Left lung (tissue), 10 donors: Measurements from ENCODE around the gene RSRP1. TPM values are rescaled to one million over a fixed set of nuclear protein-coding genes. Genes with fewer than 3 reads are reported as not detected.
"Not testable (repeated sequence)": the region's sequence is repeated elsewhere in the genome, so short reads cannot be mapped to it uniquely, and the experiment has no call there.

Source experiments
- ATAC-seq: fragments of 200-7000 bp; cut with Tn5 transposase; one replicate; pipeline ENCODE4 v1.9.1; 2020; ENCODE audit warnings: moderate library complexity
- DNase-seq, 4 donors: peaks; one replicate each; pipeline ENCODE4 v3.0.0-alpha.2; 2013 to 2020
- H3K27ac ChIP-seq, 2 donors: fragments of 200-600 bp; sonication (generic) in 1 of 2; one replicate each; pipeline versions ENCODE4 v1.5.0 to v1.8.0; 2020 to 2021
- H3K27me3 ChIP-seq, 2 donors: fragments of 200-600 bp; sonication (generic) in 1 of 2; one replicate each; pipeline versions ENCODE4 v1.5.0 to v1.8.0; 2020 to 2021
- H3K36me3 ChIP-seq, 2 donors: fragments of 200-600 bp; sonication (generic) in 1 of 2; one replicate each; pipeline versions ENCODE4 v1.5.0 to v1.8.0; 2020 to 2021
- H3K4me1 ChIP-seq, 2 donors: fragments of 200-600 bp; one replicate each; pipeline ENCODE4 v1.8.0; 2021
- H3K4me3 ChIP-seq, 2 donors: fragments of 200-600 bp; sonication (generic) in 1 of 2; one replicate each; pipeline versions ENCODE4 v1.5.0 to v1.8.0; 2020 to 2021; ENCODE audit warnings: mild to moderate bottlenecking in 1 of 2
- H3K9me3 ChIP-seq, 2 donors: fragments of 200-600 bp; sonication (generic) in 1 of 2; one replicate each; pipeline versions ENCODE4 v1.5.0 to v1.8.0; 2020 to 2021
- intact Hi-C, 2 donors: fragments of 100-400 bp; cut with DNase I; formaldehyde crosslinking; loops; one replicate each; pipeline versions ENCODE4 v1.11.2 to v1.14.2; 2022
- polyA plus RNA-seq, 6 donors: library from polyadenylated mRNA; unstranded; fragments of 120-200 nt; gene quantifications; one replicate each; pipeline ENCODE4 v1.2.1, GENCODE V29; 2013; ENCODE audit not compliant: insufficient read length in 6 of 6
- total RNA-seq, 2 donors: library from RNA; stranded (reverse); fragmentation: NEBNext Ultra II Directional; extraction: Animal tissue kit (Norgen Biotek cat#: 25700); gene quantifications; one replicate each; pipeline ENCODE4 v1.2.1, GENCODE V29; 2021
- donor health status: DM: no; HTN: yes; CAD: no.
- donor health status: DM: no; HTN: no; CAD: no.

Gene RSRP1
- total and polyA plus RNA-seq, 8 donors, result 113 to 230 (median 203) TPM

DNA sequence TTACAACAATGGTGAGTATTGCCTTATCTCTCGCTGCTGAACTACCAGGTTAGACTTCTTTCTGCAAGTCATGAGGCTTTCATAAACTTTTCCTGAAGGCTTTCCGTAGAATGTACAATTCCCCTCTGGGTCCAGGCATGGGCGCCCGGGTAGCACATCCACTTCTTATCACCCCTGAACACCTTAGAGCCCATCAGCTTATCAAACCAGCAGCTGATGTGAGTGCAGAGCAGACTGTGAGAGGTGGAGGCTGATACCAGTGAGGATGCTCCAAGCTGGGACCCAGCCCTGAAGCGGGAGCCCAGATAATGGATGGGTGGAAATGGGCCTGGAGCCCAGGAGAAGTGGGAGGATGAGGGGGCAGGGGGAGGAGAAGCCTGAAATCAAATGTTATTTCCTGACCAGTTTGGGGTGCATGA, 32.4 kb upstream of the RSRP1 start:
- H3K27me3 ChIP-seq, H3K4me3 ChIP-seq, H3K9me3 ChIP-seq, DNase-seq, H3K27ac ChIP-seq, H3K4me1 ChIP-seq, intact Hi-C loops, H3K36me3 ChIP-seq, ATAC-seq: not testable (repeated sequence)

GRCh38 chr1:25278790-25279189, 31.5 kb upstream of the RSRP1 start:
- H3K36me3 ChIP-seq, ATAC-seq, intact Hi-C loops, H3K27me3 ChIP-seq, H3K9me3 ChIP-seq, H3K27ac ChIP-seq, H3K4me1 ChIP-seq, DNase-seq, H3K4me3 ChIP-seq: not testable (repeated sequence)

DNA sequence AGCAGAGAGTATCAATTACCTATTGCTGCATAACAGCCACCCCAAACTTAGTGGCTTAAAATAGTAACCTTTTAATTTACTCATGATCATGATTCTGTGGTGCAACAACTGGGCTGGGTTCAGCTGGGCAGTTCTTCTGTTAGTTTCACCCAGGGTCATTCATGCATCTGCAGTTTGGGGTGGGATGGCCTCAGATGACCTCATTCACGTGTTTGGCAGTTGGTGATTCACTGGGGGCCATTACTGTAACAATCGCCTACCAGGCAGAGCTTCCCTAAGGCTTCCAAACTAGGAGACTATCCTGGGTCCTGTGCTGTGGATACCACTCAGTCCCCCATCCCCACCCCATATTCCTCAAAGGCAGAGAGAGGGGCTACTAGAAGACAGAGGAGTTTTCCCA, 31.1 kb upstream of the RSRP1 start:
- H3K4me1 ChIP-seq, H3K27ac ChIP-seq, H3K4me3 ChIP-seq, DNase-seq, intact Hi-C loops, H3K36me3 ChIP-seq, H3K27me3 ChIP-seq, ATAC-seq, H3K9me3 ChIP-seq: not testable (repeated sequence)

- H3K9me3 ChIP-seq, H3K4me3 ChIP-seq, intact Hi-C loops, ATAC-seq, H3K27ac ChIP-seq, DNase-seq, H3K4me1 ChIP-seq, H3K36me3 ChIP-seq, H3K27me3 ChIP-seq: not testable (repeated sequence)
Observed at GRCh38 chr1:25277295-25277694, 30.0 kb upstream of the RSRP1 start.

DNA sequence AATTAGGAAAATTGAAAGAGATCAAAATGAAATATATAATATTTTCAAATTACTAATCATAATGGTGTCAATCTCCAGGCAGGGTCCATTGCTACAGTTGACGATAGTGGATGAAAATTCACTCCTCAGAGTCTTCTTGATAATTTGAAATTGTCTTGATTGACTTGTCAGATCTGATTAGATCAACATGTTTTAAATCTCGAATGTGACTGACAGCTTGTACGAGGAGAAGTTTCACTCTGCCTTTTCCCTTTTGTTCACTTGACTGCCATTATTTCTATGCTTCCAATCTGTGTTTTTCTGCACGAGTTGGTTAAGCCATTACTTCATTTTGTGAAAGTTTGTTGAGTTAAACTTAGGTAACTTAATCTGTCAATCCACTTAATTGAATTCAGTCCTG, 28.4 kb upstream of the RSRP1 start:
- H3K9me3 ChIP-seq, intact Hi-C loops, H3K36me3 ChIP-seq, H3K27me3 ChIP-seq, DNase-seq, H3K4me1 ChIP-seq, H3K4me3 ChIP-seq, ATAC-seq, H3K27ac ChIP-seq: not testable (repeated sequence)

DNA sequence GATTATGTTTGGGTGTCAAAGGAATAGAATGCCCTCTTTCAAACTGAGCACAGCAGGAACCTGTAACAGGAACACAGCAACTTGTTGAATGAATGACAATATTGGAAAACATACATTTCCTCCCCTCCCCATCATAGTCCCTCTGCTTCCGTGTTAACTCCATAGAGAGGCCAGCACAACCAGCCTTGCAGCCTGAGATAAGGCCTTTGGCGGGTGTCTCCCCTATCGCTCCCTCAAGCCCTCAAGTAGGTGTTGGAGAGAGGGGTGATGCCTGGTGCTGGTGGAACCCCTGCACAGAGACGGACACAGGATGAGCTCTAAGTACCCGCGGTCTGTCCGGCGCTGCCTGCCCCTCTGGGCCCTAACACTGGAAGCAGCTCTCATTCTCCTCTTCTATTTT, 25.0 kb upstream of the RSRP1 start, which contains the start of gene RHD:
TSS of gene RHD (plus strand) at position 272 of the 400 bp plus-strand sequence. CDS start at position 311, 39 bp downstream.
- H3K4me3 ChIP-seq, DNase-seq, intact Hi-C loops, H3K36me3 ChIP-seq, H3K4me1 ChIP-seq, ATAC-seq, H3K9me3 ChIP-seq, H3K27me3 ChIP-seq, H3K27ac ChIP-seq: not testable (repeated sequence)

DNA sequence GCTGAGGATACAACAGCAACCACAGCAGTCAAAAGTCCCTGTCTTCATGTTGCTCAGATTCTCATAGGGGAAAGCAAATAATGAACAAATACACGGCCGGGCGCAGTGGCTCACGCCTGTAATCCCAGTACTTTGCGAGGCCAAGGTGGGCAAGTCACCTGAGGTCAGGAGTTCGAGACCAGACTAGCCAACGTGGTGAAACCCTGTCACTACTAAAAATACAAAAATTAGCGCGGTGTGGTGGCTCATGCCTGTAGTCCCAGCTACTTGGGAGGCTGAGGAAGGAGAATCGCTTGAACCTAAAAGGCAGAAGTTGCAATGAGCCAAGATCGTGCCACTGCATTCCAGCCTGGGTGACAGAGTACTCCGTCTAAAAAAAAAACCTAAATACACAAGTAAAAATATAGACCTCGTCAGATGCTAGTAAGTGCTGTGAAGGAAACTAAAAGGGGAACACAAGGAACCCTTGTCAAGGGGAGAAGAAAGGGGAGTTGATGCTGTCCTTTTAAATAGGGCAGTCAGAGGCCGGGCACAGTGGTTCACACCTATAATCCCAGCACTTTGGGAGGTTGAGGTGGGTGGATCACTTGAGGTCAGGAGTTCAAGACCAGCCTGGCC, 21.0 kb upstream of the RSRP1 start:
- peak overlapping the region; percentile 85 to 87 for H3K27ac ChIP-seq
- intact Hi-C loops, result not testable (repeated sequence)

DNA sequence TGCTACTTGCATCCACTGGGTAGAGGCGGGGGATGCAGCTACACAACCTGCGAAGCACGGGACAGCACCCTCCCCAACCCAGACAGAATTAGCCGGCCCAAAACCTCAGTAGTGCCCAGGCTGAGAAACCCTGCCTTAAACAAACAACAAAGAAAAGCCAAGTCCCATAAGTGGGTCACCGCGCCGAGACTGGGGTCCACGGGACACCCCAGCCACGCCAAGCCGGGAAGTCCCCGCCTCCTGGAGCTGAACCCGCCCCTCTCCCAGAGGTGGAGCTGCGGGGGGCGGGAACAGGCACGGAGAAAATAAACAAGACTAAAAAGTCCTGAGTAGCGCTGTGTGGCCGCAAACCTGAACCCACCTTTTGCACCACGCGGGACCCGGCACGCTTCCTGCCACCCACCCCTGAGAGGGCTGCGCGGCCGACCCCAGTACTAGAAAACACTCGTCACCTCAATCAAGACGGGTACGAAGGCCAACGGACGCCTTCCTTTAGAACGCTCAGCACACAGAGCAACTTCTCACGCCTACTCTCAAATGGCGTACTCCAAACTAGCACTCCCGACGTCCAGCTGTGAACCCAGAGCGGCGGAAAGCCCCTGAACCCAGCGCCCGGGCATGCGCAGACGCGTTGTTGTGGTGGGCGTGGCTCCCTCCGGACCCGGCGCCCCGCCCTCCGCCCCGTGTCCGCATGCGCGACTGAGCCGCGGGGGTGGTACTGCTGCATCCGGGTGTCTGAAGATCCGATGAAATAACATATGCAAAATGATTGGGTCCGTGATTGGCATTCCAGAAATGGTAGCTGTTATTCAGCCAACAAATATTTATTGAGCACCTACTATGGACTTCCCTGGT, 20.3 kb upstream of the RSRP1 start:
- peak overlapping the region; percentile 85 to 87 for H3K27ac ChIP-seq
- H3K4me1 ChIP-seq, H3K9me3 ChIP-seq, H3K36me3 ChIP-seq, H3K27me3 ChIP-seq, intact Hi-C loops: not testable (repeated sequence)
- H3K4me3 ChIP-seq, result peak overlapping the region; percentile 51 to 60
- DNase-seq (peak; percentile 48 to 93 (median 78)), ATAC-seq (peak; percentile 96)

More for the DNA sequence above, 21.0 kb upstream of the RSRP1 start:
- not testable (repeated sequence) for H3K27me3 ChIP-seq, H3K4me1 ChIP-seq, DNase-seq, ATAC-seq, H3K9me3 ChIP-seq, H3K36me3 ChIP-seq
- H3K4me3 ChIP-seq, result peak overlapping the region; percentile 51 to 60

DNA sequence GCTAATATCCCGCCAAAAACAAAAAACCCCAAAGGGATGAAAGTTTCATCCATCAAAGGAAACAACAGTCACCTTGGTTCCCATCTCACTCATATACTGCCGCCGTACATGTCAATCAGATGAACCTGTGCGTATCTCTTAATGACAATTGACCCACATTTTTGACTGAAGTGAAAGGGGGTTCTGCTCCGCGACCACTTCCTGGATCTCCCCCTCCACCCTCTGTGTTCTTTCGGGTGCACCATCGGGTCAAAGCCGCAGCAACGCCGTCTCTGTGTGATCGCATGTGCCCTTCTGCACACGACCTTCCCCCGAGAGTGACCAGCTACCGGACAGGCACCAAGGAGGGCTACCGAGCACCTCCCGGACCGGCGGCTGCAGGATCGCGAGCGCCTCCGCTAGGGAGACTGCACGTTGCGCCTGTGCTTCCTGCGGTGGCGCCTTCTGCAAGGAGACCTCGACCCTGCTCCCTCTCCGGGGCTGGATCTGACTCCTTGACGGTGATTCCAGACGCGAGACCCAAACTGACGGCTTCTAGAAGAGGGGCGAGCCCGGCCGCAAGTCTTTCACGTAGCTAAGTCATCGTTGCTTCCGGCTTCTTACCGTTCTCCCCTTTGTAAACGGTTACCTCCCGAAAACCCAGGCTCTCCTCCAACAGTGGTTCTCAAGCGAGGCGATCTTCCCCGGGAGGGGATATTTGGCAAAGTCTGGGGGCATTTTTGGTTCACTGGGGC, 19.5 kb upstream of the RSRP1 start:
- H3K9me3 ChIP-seq, H3K36me3 ChIP-seq, intact Hi-C loops, H3K4me1 ChIP-seq, H3K27me3 ChIP-seq: not testable (repeated sequence)
- Histone ChIP-seq H3K4me3 (peak overlapping the region; percentile 51 to 60), H3K27ac (peak overlapping the region in 1 of 2 donors; percentile 87)
- ATAC-seq, result peak; percentile 83
- peak in 2 of 4 donors; percentile 47 to 86 for DNase-seq

DNA sequence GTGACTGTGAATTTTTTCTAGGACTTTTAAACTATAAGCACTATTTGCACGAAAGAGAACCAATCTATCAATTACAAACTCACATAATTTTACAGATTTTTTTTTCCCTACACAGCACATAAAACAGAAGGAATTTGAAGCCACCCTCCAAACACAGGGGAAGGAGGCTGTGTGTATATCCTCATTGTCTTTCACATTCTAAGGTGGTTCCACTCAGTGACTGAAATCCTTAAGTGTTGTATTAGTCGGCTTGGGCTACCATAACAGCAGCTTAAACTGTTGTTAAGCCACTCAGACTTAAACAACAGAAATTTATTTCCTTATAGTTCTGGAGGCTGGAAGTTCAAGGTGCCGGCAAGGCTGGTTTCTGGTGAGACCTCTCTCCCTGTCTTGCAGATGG, 13.1 kb upstream of the RSRP1 start:
- intact Hi-C loops, H3K4me3 ChIP-seq, H3K4me1 ChIP-seq, H3K36me3 ChIP-seq, H3K9me3 ChIP-seq, ATAC-seq, H3K27ac ChIP-seq, DNase-seq, H3K27me3 ChIP-seq: not testable (repeated sequence)

- H3K27me3 ChIP-seq, H3K36me3 ChIP-seq, H3K4me1 ChIP-seq, DNase-seq, H3K9me3 ChIP-seq, H3K27ac ChIP-seq, intact Hi-C loops, H3K4me3 ChIP-seq: not testable (repeated sequence)
- peak; percentile 54 for ATAC-seq
Observed at GRCh38 chr1:25259813-25260212, 12.6 kb upstream of the RSRP1 start.
